Natural killer cell (primary cell): ENCODE results near the gene TIPIN. TPM values are rescaled to one million over a fixed set of nuclear protein-coding genes. Genes with fewer than 3 reads are reported as not detected.
"Not testable (repeated sequence)": the region's sequence is repeated elsewhere in the genome, so short reads cannot be mapped to it uniquely, and the experiment has no call there.

Source experiments
- ATAC-seq, 3 donors: fragments of 150-1000 bp in 2 of 3; fragments of 200-7000 bp in 1 of 3; cut with Tn5 transposase; 1 replicate in 1 of 3; 2 replicates in 2 of 3; pipeline ENCODE4 v1.10.0; 2021; ENCODE audit warnings: mild to moderate bottlenecking in 2 of 3, moderate library complexity in 2 of 3
- DNase-seq, 2 donors: peaks; one replicate each; pipeline versions ENCODE4 v3.0.0 to v3.0.0-alpha.2; 2013 to 2021; ENCODE audit warnings: mixed read lengths in 1 of 2
- H3K27ac ChIP-seq: one replicate; pipeline ENCODE4 v1.5.1; 2013; ENCODE audit warnings: mild to moderate bottlenecking, low read length
- H3K27me3 ChIP-seq: one replicate; pipeline ENCODE4 v1.6.1; 2013; ENCODE audit warnings: low read length; ENCODE audit not compliant: control insufficient read depth, insufficient read depth
- H3K36me3 ChIP-seq: one replicate; pipeline ENCODE4 v1.6.1; 2013; ENCODE audit warnings: low read length; ENCODE audit not compliant: control insufficient read depth, insufficient read depth
- H3K4me1 ChIP-seq: one replicate; pipeline ENCODE4 v1.6.1; 2013; ENCODE audit warnings: low read length; ENCODE audit not compliant: control insufficient read depth, insufficient read depth
- H3K4me3 ChIP-seq: one replicate; pipeline ENCODE4 v1.5.1; 2013; ENCODE audit warnings: low read length
- H3K9me3 ChIP-seq: one replicate; pipeline ENCODE4 v1.6.1; 2013; ENCODE audit warnings: low read length; ENCODE audit not compliant: control insufficient read depth, insufficient read depth
- H3K27ac Mint-ChIP-seq, 2 donors: one replicate each; pipeline ENCODE4 v1.8.0; 2022; ENCODE audit warnings: mild to moderate bottlenecking in 2 of 2, mixed read lengths in 2 of 2, moderate library complexity in 1 of 2
- H3K27me3 Mint-ChIP-seq, 2 donors: one replicate each; pipeline ENCODE4 v1.8.0; 2022; ENCODE audit warnings: low read depth in 2 of 2, mixed read lengths in 2 of 2
- H3K36me3 Mint-ChIP-seq: one replicate; pipeline ENCODE4 v1.8.0; 2022; ENCODE audit warnings: mixed read lengths
- H3K4me1 Mint-ChIP-seq, 2 donors: one replicate each; pipeline ENCODE4 v1.8.0; 2022; ENCODE audit warnings: mixed read lengths in 2 of 2
- H3K4me3 Mint-ChIP-seq: one replicate; pipeline ENCODE4 v1.8.0; 2022; ENCODE audit warnings: mild to moderate bottlenecking, moderate library complexity, mixed read lengths
- H3K9me3 Mint-ChIP-seq, 2 donors: one replicate each; pipeline ENCODE4 v1.8.0; 2022; ENCODE audit warnings: mixed read lengths in 2 of 2
- CTCF ChIP-seq: fragments of 200-600 bp; IDR thresholded peaks from one replicate; pipeline ENCODE4 v1.8.0; 2022; ENCODE audit warnings: antibody characterized with exemption
- WGBS: methylation state at CpG from one replicate; pipeline ENCODE4 v1.1.7; 2013; ENCODE audit warnings: missing lambda C conversion rate; ENCODE audit not compliant: insufficient coverage; 5-methylcytosine and 5-hydroxymethylcytosine counted together
- intact Hi-C: fragments of 100-400 bp; cut with micrococcal nuclease; formaldehyde crosslinking; loops from one replicate; pipeline ENCODE4 v1.14.2; 2022
- total RNA-seq, 4 donors: library from RNA; stranded (reverse); fragments of 120-200 nt in 1 of 4; gene quantifications; one replicate each; pipeline versions ENCODE4 v1.2.3 to v1.2.4, GENCODE V29; 2013 to 2022

The TIPIN gene
- total RNA-seq, 3 donors from 2014 or later (not counting 1 experiment from before 2014, with no cell fraction given), result 2.6 to 5.5 (median 5.3) TPM

GRCh38 chr15:66388043-66388363 lies 31.5 kb upstream of the TIPIN start:
- peaks cover 43% of the 10 kb centered on the region for H3K4me1 ChIP-seq
- H3K4me3 ChIP-seq, result peak overlapping the region; percentile 84
- ATAC-seq (no peak), DNase-seq (no peak)
- no peak for TF ChIP-seq CTCF
- intact Hi-C loops, result no loop called here
- peaks cover 57 to 60% of the 10 kb centered on the region in 2 donors for H3K4me1 Mint-ChIP-seq
- H3K4me3 Mint-ChIP-seq, result peak overlapping the region; percentile 91
- H3K36me3 Mint-ChIP-seq, result no peaks in the 10 kb centered on the region
- no peaks in the 10 kb centered on the region for H3K9me3 Mint-ChIP-seq
- no peaks in the 10 kb centered on the region for H3K9me3 ChIP-seq
- no peaks in the 10 kb centered on the region for H3K27me3 ChIP-seq
- no peaks in the 10 kb centered on the region for H3K36me3 ChIP-seq
- peak overlapping the region; percentile 98 to 99 for H3K27ac Mint-ChIP-seq
- no peak overlapping the region for H3K27ac ChIP-seq
- 44% methylated on average over 3 of the region's 3 CpGs for WGBS
- H3K27me3 Mint-ChIP-seq, result no peaks in the 10 kb centered on the region

GRCh38 chr15:66387163-66388042 lies 30.9 kb upstream of the TIPIN start:
- peak; percentile 48 to 53 (median 50) for ATAC-seq
- H3K27me3 ChIP-seq, result no peaks in the 10 kb centered on the region
- Mint-ChIP-seq H3K4me3 (peak overlapping the region; percentile 91), H3K27me3 (no peaks in the 10 kb centered on the region), H3K4me1 (peaks cover 55 to 60% of the 10 kb centered on the region in 2 donors), H3K36me3 (no peaks in the 10 kb centered on the region), H3K9me3 (no peaks in the 10 kb centered on the region), H3K27ac (peak overlapping the region; percentile 98 to 99)
- intact Hi-C loops, result loop anchor here (2.0 kb wide), 2 partner anchors 85 to 117 kb away; partner anchors contain the start of genes RPL4 and ZWILCH
- H3K36me3 ChIP-seq, result no peaks in the 10 kb centered on the region
- DNase-seq, result peak; percentile 76 to 79
- peaks cover 43% of the 10 kb centered on the region for H3K4me1 ChIP-seq
- H3K4me3 ChIP-seq, result peak overlapping the region; percentile 84
- no peaks in the 10 kb centered on the region for H3K9me3 ChIP-seq
- WGBS, result 2% methylated on average over 62 of the region's 62 CpGs
- peak overlapping the region; percentile 70 for H3K27ac ChIP-seq
- no peak for TF ChIP-seq CTCF

DNA sequence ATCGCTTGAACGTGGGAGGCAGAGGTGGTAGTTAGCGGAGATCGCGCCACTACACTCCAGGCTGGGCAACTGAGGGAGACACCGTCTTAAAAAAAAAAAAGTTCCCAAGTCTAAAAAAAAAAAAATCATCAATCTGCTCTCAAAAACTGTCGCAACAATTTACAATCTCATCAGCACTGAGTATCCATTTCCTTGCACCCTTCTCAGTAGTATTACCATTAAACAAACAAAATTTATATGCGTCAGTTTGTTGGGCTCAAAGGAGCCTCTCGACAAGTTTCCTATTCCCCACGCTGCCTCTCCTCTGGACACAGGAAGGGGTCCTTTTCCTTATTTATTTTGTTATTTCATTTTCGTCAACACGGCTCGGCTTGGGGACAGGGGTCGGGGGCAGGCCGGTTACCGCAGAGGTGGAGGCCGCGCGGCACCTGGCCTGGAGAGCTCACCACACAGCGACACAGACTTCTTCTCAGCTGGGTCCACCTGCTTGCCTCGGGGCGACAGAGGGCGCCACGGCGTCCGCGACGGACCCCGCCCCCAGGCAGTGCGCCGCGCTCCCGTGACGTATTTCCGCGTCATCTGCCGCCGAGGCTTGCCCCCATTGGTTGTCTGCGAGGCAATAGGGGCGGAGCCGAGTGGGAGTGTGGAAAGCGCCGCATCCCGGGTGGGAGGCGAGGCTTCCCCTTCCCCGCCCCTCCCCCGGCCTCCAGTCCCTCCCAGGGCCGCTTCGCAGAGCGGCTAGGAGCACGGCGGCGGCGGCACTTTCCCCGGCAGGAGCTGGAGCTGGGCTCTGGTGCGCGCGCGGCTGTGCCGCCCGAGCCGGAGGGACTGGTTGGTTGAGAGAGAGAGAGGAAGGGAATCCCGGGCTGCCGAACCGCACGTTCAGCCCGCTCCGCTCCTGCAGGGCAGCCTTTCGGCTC lies 30.0 kb upstream of the TIPIN start, which contains the start of gene MAP2K1:
TSS of gene MAP2K1 (plus strand) at position 709 of the 920 bp plus-strand sequence. CDS start 436 bp downstream, outside the sequence.
- peak within 1 kb of the TSS; percentile 99 for H3K4me3 Mint-ChIP-seq
- peaks cover 49 to 53% of the 10 kb centered on the region in 2 donors for H3K4me1 Mint-ChIP-seq
- Histone ChIP-seq H3K4me1 (peaks cover 42% of the 10 kb centered on the region), H3K27me3 (no peaks in the 10 kb centered on the region), H3K27ac (peak within 1 kb of the TSS; percentile 76), H3K4me3 (peak within 1 kb of the TSS; percentile 84), H3K36me3 (no peaks in the 10 kb centered on the region), H3K9me3 (no peaks in the 10 kb centered on the region)
- TF ChIP-seq CTCF, result peak; percentile 82
- ATAC-seq (peak; percentile 87 to 97 (median 89)), DNase-seq (peak; percentile 97 to 99)
- H3K36me3 Mint-ChIP-seq, result no peaks in the 10 kb centered on the region
- H3K9me3 Mint-ChIP-seq, result no peaks in the 10 kb centered on the region
- H3K27me3 Mint-ChIP-seq, result no peaks in the 10 kb centered on the region
- intact Hi-C loops, result loop anchor here (1.0 to 2.0 kb wide), 4 partner anchors 30 to 118 kb away; partner anchors contain the start of genes RPL4, SNAPC5, TIPIN and ZWILCH
- peak within 1 kb of the TSS; percentile 98 to 99 for H3K27ac Mint-ChIP-seq
- WGBS, result 5% methylated on average over 69 of the region's 69 CpGs

DNA sequence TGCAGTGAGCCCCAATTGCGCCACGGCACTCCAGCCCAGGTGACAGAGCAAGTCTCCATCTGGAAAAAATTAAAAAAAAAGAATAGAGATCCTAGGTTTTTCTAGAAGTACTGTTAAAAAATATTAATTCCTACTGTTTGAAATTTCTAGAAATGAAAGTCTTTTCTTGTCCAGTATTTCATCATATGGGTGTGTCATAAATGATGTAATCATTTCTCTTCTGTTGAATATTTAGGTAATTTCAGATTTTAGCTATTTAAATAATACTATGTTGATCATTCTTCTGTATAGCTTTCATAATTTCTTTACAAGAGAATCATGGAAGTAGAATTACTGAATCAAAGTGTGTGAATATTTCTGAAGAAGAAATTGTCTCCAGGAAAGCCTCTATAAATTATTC lies 24.9 kb upstream of the TIPIN start:
- H3K4me1 ChIP-seq, H3K9me3 Mint-ChIP-seq, H3K4me3 ChIP-seq, H3K9me3 ChIP-seq, H3K4me3 Mint-ChIP-seq, H3K27ac Mint-ChIP-seq, H3K27me3 Mint-ChIP-seq, ATAC-seq, H3K36me3 ChIP-seq, DNase-seq, H3K4me1 Mint-ChIP-seq, intact Hi-C loops, H3K36me3 Mint-ChIP-seq, H3K27me3 ChIP-seq, H3K27ac ChIP-seq: not testable (repeated sequence)
- 96% methylated on average over 2 of the region's 2 CpGs for WGBS
